Fibroblast of villous mesenchyme (primary cell): ENCODE data around the gene PGAP3. TPM values are rescaled to one million over a fixed set of nuclear protein-coding genes. Genes with fewer than 3 reads are reported as not detected.
A peak's percentile ranks its signal among the peaks of the same experiment; 100 is the strongest.

ENCODE experiments used
- DNase-seq: peaks from one replicate; pipeline ENCODE4 v3.0.0-alpha.2; 2010; ENCODE audit warnings: low read depth
- H3K4me3 ChIP-seq: 2 replicates; pipeline ENCODE4 v1.5.1; 2011; ENCODE audit warnings: low read depth, mild to moderate bottlenecking, low read length
- total RNA-seq: library from RNA; depleted of rRNA; stranded (reverse); fragments of >200 nt; gene quantifications from 2 replicates; pipeline ENCODE4 v1.2.3, GENCODE V29; 2012
- TF ChIP-seq, protein P1 (sequence below): IDR thresholded peaks from 2 replicates; pipeline ENCODE4 v1.5.1; 2012; ENCODE audit warnings: low read depth, mild to moderate bottlenecking, low read length; ENCODE audit not compliant: insufficient read depth

PGAP3 gene
- total RNA-seq, 1 donor, result 4.7 TPM

- DNase-seq, result no peak
- TF ChIP-seq, protein P1, sequence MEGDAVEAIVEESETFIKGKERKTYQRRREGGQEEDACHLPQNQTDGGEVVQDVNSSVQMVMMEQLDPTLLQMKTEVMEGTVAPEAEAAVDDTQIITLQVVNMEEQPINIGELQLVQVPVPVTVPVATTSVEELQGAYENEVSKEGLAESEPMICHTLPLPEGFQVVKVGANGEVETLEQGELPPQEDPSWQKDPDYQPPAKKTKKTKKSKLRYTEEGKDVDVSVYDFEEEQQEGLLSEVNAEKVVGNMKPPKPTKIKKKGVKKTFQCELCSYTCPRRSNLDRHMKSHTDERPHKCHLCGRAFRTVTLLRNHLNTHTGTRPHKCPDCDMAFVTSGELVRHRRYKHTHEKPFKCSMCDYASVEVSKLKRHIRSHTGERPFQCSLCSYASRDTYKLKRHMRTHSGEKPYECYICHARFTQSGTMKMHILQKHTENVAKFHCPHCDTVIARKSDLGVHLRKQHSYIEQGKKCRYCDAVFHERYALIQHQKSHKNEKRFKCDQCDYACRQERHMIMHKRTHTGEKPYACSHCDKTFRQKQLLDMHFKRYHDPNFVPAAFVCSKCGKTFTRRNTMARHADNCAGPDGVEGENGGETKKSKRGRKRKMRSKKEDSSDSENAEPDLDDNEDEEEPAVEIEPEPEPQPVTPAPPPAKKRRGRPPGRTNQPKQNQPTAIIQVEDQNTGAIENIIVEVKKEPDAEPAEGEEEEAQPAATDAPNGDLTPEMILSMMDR, result no peak
- H3K4me3 ChIP-seq, result peak overlapping the region; percentile 87
These were observed 598 bp upstream of the PGAP3 start for GRCh38 chr17:39688475-39688835.

DNA sequence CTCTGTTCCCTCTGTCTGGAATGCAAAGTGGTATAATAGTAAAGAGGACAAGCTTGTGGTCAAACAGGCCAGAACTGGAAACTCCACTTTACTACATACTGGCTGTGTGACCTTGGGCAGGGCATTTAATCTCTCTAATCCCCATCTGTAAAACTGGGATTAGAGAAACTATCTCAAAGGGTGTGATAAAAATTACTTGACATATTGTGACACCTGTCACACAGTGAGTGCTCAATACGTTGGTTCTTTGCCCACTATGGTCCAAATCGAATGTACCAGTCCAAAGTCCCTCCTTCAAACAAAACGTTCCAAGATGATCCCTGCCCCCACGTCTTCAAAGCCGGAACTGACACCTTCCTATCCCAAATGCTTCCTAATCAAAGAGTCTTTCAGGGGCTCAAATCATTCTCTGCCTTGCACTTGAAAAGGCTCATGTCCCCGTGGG, 734 bp downstream of the PGAP3 start:
- TF ChIP-seq, protein P1, result no peak
- no peak for DNase-seq
- H3K4me3 ChIP-seq, result peak overlapping the region; percentile 87

DNA sequence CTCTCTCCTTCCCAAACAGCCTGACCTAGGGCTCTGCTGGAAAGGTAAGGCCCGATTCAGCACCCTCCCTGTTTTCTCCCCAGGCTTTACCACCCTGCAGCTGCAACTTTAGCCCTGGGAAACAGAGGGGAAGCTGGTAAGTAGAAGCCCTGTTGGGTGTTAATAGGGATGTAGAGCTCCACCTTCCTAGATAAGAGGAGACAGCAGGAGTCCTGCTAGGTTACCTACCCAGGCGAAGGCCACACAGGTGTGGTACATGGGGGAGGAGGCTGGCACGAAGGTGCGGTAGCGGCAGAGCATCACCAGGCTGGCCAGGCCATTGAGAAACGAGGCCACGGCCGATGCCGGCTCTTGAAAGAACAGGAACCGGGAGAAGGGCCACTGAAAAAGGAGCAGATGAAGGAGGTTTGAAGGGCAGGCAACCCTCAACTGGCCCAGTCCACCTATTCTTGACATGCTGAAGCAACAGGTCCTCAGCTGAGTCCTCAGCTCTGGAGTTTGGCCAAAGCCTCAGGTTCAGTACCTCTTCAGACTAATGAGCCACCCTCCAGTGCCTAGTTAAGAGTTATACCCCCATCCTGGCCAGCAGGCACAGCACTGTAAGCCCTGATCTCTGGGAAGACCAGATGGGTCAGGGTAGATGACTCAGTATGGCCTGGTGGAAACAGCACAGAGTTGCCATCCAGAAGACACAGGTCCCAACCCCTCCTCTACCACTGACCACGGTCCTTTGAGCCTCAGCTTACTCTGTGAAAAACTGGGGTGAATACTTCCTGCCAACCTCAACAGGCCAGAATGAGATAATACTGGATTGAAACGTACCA, 3.3 kb downstream of the PGAP3 start:
- TF ChIP-seq, protein P1, result no peak
- H3K4me3 ChIP-seq, result no peak overlapping the region
- no peak for DNase-seq

DNA sequence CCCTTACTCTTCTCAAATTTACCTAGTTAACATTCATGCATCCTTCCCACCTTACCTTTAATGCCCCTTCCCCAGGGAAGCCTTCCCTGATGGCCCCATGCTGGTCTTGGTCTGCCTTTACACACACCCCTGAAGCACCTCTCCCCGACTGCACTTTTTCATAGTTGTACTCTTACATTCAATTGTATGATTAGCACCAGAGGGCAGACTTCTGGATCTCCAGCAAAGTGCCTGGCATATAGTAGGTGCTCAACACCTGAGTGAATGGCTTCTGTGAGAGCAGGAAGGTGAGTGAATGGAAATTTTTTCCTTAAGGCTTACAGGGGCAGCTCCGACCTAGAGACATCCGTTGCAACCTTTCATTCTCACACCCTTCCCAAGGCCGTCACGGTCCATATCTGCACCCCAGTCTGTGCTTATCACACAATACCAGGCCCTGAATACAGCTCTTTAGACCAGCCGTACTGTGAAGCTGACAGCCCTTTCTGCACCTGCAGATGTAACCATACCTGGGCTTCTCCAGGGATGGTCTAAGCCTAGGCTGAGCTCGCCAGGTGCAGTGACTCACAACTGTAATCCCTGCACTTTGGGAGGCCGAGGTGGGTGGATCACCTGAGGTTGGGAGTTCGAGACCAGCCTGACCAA, 4.4 kb downstream of the PGAP3 start:
- no peak overlapping the region for H3K4me3 ChIP-seq
- TF ChIP-seq, protein P1, result no peak
- no peak for DNase-seq

DNA sequence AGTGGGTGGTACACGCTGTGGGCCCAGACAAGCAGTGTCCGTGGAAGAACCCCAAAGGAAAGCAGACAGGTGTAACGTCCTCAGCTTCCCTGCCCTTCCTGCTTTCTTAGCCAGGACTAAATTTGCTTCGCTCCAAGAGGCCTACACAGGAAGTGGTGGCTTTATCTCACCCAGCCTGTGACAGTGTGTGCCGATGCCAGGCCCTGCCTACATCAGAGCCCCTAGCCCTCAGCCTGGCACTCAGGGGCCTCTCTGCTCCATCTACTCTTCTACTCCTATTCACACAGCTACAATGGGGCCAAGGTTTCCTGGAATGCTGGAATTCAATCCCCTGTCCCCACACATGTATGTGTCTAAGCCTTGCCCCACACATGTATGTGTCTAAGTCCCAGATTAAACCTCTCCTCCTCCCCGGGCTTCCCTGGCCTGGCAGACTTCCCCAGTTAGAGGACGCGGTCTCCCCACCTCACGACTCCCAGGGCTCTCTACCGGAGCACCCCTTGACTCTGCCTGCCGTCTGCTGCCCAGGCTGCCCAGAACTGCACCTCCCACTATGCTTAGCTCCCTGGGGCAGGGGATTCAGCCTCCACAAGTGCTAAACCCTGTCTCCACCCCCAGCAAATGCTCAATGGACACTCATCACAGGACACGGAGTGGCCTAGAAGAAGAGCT, 8.2 kb downstream of the PGAP3 start:
- H3K4me3 ChIP-seq, result no peak overlapping the region
- TF ChIP-seq, protein P1, result no peak
- DNase-seq, result no peak

DNA sequence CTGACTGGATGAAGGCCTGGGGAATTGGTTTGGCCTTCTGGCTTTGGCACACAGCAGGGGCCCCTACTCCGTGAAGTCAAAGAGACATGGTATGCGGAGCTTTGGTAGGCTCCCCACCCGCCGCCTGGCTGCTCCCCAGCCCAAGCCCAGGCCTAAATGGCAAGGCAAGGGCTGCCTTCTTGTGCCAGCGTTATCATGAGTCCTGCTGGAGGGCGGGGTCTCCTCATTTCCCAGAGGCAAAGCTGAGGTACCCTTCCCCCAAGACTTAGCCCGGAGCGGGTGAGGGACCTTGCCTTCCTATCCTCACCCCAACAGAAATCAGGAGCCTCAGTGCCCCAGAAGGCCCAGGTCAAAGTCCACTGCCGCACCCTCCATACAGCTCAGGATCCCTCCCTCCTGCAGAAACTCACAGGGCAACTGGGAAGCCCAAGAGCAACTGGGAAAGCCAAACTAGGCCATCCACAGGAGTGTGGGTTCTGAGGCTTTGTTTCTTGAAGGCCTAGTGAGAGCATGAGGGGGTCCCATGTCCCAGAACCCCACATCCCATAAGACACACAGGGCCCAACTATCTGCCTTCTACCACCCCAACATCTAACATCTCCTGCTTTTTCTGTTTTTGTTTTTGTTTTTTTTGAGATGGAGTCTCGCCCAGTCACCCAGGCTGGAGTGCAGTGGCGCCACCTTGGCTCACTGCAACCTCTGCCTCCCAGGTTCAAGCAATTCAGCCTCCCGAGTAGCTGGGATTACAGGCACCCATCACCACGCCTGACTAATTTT, 9.3 kb downstream of the PGAP3 start:
- no peak for DNase-seq
- H3K4me3 ChIP-seq, result no peak overlapping the region
- TF ChIP-seq, protein P1, result no peak
